ENCODE data around the gene ATP1B3.

DNA sequence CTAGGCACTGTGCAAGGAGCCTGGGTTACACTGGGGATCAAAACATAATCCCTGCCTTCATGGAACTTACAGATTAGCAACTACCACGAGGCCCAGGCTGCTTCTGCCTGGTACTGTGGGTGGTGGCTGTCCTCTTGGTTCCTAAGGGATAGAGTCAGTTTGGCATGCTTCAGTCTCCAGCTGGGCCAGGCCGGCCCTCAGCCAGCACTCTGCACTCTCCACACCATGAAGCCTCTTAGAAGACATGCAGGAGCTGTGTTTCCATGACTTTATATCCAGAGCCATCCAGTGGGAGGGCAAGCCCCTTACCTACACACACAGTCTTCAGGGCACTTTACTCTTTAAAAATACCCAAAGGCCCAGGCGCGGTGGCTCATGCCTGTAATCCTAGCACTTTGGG, 54.4 kb downstream of the ATP1B3 start:
- TF ChIP-seq, protein P1, sequence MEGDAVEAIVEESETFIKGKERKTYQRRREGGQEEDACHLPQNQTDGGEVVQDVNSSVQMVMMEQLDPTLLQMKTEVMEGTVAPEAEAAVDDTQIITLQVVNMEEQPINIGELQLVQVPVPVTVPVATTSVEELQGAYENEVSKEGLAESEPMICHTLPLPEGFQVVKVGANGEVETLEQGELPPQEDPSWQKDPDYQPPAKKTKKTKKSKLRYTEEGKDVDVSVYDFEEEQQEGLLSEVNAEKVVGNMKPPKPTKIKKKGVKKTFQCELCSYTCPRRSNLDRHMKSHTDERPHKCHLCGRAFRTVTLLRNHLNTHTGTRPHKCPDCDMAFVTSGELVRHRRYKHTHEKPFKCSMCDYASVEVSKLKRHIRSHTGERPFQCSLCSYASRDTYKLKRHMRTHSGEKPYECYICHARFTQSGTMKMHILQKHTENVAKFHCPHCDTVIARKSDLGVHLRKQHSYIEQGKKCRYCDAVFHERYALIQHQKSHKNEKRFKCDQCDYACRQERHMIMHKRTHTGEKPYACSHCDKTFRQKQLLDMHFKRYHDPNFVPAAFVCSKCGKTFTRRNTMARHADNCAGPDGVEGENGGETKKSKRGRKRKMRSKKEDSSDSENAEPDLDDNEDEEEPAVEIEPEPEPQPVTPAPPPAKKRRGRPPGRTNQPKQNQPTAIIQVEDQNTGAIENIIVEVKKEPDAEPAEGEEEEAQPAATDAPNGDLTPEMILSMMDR (IDR thresholded peaks at IDR 0.05) = no peak
- no peak for TF ChIP-seq POLR2A (IDR thresholded peaks at IDR 0.05)
